Type B pancreatic cell (in vitro differentiated cells): ENCODE measurements around the gene PNPLA7. TPM values are rescaled to one million over a fixed set of nuclear protein-coding genes. Genes with fewer than 3 reads are reported as not detected.
"Not testable (repeated sequence)": the region's sequence is repeated elsewhere in the genome, so short reads cannot be mapped to it uniquely, and the experiment has no call there.

Experiments used
- DNase-seq: peaks from one replicate; pipeline ENCODE4 v3.0.0; 2021; ENCODE audit warnings: mixed read lengths; ENCODE audit not compliant: unreplicated experiment; ENCODE audit errors: extremely low spot score
- H3K27ac Mint-ChIP-seq: 2 replicates; pipeline ENCODE4 v1.8.0; 2021; ENCODE audit warnings: mild to moderate bottlenecking, mixed read lengths
- H3K27me3 Mint-ChIP-seq: 2 replicates; pipeline ENCODE4 v1.8.0; 2021; ENCODE audit warnings: mixed read lengths
- H3K36me3 Mint-ChIP-seq: 2 replicates; pipeline ENCODE4 v1.8.0; 2021; ENCODE audit warnings: mixed read lengths
- H3K4me1 Mint-ChIP-seq: one replicate; pipeline ENCODE4 v1.8.0; 2021; ENCODE audit warnings: mixed read lengths; ENCODE audit not compliant: unreplicated experiment
- H3K4me3 Mint-ChIP-seq: 2 replicates; pipeline ENCODE4 v1.8.0; 2021; ENCODE audit warnings: mild to moderate bottlenecking, mixed read lengths
- H3K9me3 Mint-ChIP-seq: 2 replicates; pipeline ENCODE4 v1.8.0; 2021; ENCODE audit warnings: mixed read lengths
- total RNA-seq: library from RNA; stranded (reverse); gene quantifications from 2 replicates; pipeline ENCODE4 v1.2.1, GENCODE V29; 2021; ENCODE audit warnings: low replicate concordance
- TF ChIP-seq, protein P1 (sequence below): fragments of 200-600 bp; sonication (generic); conservative IDR thresholded peaks from 2 replicates; pipeline ENCODE4 v1.5.0; 2021; ENCODE audit warnings: antibody characterized with exemption, mild to moderate bottlenecking

PNPLA7 gene
- total RNA-seq, 1 donor from 2014 or later = 3.1 TPM

DNA sequence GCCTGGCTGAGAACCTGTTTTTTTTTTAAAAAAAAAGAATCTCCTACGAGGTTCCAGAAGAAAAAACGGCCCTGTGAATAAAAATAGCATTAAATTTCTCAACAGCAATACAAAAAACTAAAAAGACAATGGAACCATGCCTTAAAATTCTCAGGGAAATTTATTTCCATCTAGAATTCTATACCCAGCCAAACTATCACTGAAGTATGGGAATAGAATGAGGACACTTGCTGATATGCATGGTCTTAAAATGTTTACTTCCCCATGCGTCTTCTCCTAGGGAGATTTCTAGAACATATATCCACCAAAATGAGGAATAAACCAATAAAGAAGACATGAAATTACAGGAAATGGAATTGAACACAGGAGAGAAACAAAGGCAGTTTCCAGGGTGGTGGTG is 74.5 kb downstream of the PNPLA7 start:
- Mint-ChIP-seq H3K27ac (no peak overlapping the region), H3K9me3 (peaks cover 8% of the 10 kb centered on the region), H3K36me3 (peaks cover 5% of the 10 kb centered on the region), H3K4me3 (no peak overlapping the region), H3K4me1 (peaks cover 6% of the 10 kb centered on the region), H3K27me3 (no peaks in the 10 kb centered on the region)
- TF ChIP-seq, protein P1, sequence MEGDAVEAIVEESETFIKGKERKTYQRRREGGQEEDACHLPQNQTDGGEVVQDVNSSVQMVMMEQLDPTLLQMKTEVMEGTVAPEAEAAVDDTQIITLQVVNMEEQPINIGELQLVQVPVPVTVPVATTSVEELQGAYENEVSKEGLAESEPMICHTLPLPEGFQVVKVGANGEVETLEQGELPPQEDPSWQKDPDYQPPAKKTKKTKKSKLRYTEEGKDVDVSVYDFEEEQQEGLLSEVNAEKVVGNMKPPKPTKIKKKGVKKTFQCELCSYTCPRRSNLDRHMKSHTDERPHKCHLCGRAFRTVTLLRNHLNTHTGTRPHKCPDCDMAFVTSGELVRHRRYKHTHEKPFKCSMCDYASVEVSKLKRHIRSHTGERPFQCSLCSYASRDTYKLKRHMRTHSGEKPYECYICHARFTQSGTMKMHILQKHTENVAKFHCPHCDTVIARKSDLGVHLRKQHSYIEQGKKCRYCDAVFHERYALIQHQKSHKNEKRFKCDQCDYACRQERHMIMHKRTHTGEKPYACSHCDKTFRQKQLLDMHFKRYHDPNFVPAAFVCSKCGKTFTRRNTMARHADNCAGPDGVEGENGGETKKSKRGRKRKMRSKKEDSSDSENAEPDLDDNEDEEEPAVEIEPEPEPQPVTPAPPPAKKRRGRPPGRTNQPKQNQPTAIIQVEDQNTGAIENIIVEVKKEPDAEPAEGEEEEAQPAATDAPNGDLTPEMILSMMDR = no peak
- DNase-seq = no peak

DNA sequence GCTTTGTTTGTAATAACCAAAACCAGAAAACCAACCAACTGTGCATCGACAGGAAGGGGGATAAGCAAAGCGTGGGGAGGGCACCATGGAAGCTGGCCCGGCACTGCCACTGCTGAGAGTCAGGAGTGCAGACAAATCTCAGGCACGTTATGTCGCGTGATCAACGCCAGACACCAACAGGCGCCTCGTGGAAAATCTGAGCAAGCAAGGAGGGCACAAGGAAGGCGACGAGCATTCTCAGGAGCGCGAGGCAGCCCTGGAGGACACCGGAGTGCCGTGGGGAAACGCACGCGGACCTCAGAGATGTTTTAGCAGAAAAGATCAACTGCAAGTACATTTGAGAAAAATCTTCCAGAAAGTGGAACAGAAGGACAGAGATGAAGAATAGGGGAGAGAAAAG is 75.9 kb downstream of the PNPLA7 start:
- Mint-ChIP-seq H3K4me1 (peaks cover under 1% of the 10 kb centered on the region), H3K27me3 (no peaks in the 10 kb centered on the region), H3K4me3 (no peak overlapping the region), H3K9me3 (peaks cover 8% of the 10 kb centered on the region), H3K27ac (no peak overlapping the region), H3K36me3 (peaks cover 5% of the 10 kb centered on the region)
- TF ChIP-seq, protein P1 = no peak
- DNase-seq = no peak

DNA sequence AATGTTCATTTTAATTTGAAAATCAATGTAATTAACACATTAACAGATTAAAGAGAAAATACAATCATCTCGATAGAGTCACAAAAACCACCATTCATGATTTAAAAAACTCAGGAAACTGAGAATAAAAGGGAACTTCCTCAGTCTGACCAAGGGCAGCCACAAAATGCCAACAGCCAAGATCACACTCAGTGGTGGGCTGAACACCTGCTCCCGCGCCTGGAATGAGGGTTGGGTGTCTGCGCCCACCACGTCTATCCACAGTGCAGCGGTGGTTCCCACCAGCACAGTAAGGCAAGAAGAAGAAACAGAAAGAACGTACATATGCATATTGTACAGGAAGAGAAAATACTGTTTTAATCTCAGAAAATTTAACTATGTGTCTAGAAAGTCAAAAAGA is 79.4 kb downstream of the PNPLA7 start:
- Mint-ChIP-seq H3K4me3 (no peak overlapping the region), H3K9me3 (peaks cover 3% of the 10 kb centered on the region), H3K4me1 (no peaks in the 10 kb centered on the region), H3K36me3 (peaks cover 2% of the 10 kb centered on the region), H3K27ac (no peak overlapping the region), H3K27me3 (peaks cover 4% of the 10 kb centered on the region)
- DNase-seq = no peak
- TF ChIP-seq, protein P1 = no peak

DNA sequence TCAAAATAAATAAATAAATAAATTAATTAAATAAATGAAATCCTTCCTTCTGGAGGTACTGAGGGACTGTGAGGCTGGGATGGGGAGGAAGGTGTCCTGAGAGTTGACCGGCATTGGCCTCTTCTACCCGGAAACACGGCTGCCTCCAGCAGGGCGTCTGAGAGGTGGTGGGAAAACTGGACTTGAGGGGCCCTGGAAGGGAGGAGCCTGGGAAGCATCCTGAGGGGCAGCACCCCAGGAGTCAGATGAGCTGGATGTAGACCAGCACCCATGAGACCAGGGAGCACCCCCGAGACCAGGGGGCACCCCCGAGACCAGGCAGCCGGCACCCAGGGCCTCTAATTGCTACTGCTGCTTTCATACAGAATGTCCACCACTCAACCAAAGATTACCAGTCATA is 82.3 kb downstream of the PNPLA7 start:
- H3K4me3 Mint-ChIP-seq = no peak overlapping the region
- H3K36me3 Mint-ChIP-seq = no peaks in the 10 kb centered on the region

DNA sequence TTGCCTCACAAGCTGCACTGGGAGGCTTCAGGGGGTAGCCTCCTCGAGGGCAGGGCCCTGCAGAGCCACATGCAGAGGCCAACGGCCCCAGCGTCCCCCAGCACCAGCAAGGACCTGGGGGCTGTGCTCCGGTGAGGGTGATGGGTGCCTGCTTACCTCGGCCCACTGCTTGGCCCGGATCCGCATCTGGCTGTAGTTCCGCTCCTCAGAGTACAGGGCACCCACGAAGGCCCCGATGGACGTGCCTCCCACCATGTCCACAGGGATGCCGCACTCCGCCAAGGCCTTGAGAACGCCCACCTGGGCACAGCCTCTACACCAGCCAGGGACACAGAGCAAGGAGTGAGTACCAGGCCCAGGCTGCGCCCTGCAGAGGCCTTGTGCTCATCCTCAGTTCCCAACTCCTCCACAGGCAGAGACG is 83.0 kb downstream of the PNPLA7 start:
- no peaks in the 10 kb centered on the region for H3K36me3 Mint-ChIP-seq
- peaks cover 8% of the 10 kb centered on the region for H3K27me3 Mint-ChIP-seq
- TF ChIP-seq, protein P1 = no peak
- H3K9me3 Mint-ChIP-seq = no peaks in the 10 kb centered on the region
- H3K4me3 Mint-ChIP-seq = no peak overlapping the region
- no peak for DNase-seq
- H3K4me1 Mint-ChIP-seq = no peaks in the 10 kb centered on the region
- no peak overlapping the region for H3K27ac Mint-ChIP-seq

More for the DNA sequence above, 82.3 kb downstream of the PNPLA7 start:
- peaks cover 6% of the 10 kb centered on the region for H3K27me3 Mint-ChIP-seq
- H3K27ac Mint-ChIP-seq = no peak overlapping the region
- no peak for DNase-seq
- TF ChIP-seq, protein P1 = no peak
- H3K4me1 Mint-ChIP-seq = no peaks in the 10 kb centered on the region
- H3K9me3 Mint-ChIP-seq = no peaks in the 10 kb centered on the region

DNA sequence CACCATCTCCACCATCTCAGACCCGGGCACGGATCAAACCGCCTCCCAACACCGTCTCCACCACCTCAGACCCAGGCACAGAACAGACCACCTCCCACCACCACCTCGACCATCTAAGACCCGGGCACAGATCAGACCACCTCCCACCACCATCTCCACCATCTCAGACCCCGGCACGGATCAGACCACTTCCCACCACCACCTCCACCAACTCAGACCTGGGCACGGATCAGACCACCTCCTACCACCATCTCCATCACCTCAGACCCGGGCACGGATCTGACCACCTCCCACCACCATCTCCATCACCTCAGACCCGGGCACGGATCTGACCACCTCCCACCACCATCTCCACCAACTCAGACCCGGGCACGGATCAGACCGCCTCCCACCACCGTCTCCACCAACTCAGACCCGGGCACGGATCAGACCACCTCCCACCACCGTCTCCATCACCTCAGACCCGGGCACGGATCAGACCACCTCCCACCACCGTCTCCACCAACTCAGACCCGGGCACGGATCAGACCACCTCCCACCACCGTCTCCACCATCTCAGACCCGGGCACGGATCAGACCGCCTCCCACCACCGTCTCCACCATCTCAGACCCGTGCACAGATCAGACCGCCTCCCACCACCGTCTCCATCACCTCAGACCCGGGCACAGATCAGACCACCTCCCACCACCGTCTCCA is 83.7 kb downstream of the PNPLA7 start:
- not testable (repeated sequence) for H3K27me3 Mint-ChIP-seq, DNase-seq, H3K4me3 Mint-ChIP-seq, H3K4me1 Mint-ChIP-seq, H3K9me3 Mint-ChIP-seq, H3K36me3 Mint-ChIP-seq
- peak overlapping the region; percentile 48 for H3K27ac Mint-ChIP-seq
